OCI-LY7 (cell line): ENCODE measurements around the gene SERINC5. TPM values are rescaled to one million over a fixed set of nuclear protein-coding genes. Genes with fewer than 3 reads are reported as not detected.

ENCODE experiments used
- BruUV-seq: library from RNA; stranded (reverse); fragments of 400-500 nt; replicated peaks from 2 replicates; lab custom pipeline; 2021; lab: Mats Ljungman, UMichigan
- CTCF ChIA-PET: fragments of 300-600 bp; sonication (Branson Sonifier 250); formaldehyde crosslinking; loops from one replicate; lab custom pipeline; 2022; ENCODE audit warnings: antibody characterized with exemption; ENCODE audit not compliant: unreplicated experiment; lab: Charles Lee
- POLR2A ChIA-PET: fragments of 300-600 bp; sonication (Branson Sonifier 250); formaldehyde crosslinking; loops from one replicate; lab custom pipeline; 2022; ENCODE audit warnings: antibody characterized with exemption; lab: Charles Lee
- DNase-seq: peaks from one replicate; pipeline ENCODE4 v3.0.0-alpha.2; 2015; ENCODE audit warnings: low spot score
- H2AFZ ChIP-seq: fragments of 200-600 bp; sonication (generic), shearing (Covaris generic); 2 replicates; pipeline ENCODE4 v1.6.1; 2014; ENCODE audit warnings: mild to moderate bottlenecking, antibody characterized with exemption, low read length, moderate library complexity
- H3K27ac ChIP-seq: fragments of 200-600 bp; sonication (generic); 2 replicates; pipeline ENCODE4 v1.5.1; 2014; ENCODE audit warnings: mixed run types, low read depth, mild to moderate bottlenecking, moderate library complexity, low read length, inconsistent platforms; ENCODE audit not compliant: poor library complexity, severe bottlenecking
- H3K36me3 ChIP-seq: fragments of 200-600 bp; sonication (generic); 2 replicates; pipeline ENCODE4 v1.6.1; 2014; ENCODE audit warnings: mild to moderate bottlenecking, antibody characterized with exemption, low read length, moderate library complexity, mixed read lengths; ENCODE audit not compliant: insufficient read depth
- H3K4me1 ChIP-seq: fragments of 200-600 bp; sonication (generic); 2 replicates; pipeline ENCODE4 v1.5.1; 2014; ENCODE audit warnings: mild to moderate bottlenecking, low read length; ENCODE audit not compliant: insufficient read depth, poor library complexity, severe bottlenecking
- H3K4me2 ChIP-seq: fragments of 200-600 bp; sonication (generic); 2 replicates; pipeline ENCODE4 v1.6.1; 2014; ENCODE audit warnings: mild to moderate bottlenecking, low read length
- H3K4me3 ChIP-seq: fragments of 200-600 bp; sonication (generic); 2 replicates; pipeline ENCODE4 v1.5.1; 2014; ENCODE audit warnings: mild to moderate bottlenecking, low read depth, low read length; ENCODE audit not compliant: poor library complexity, severe bottlenecking
- H3K79me2 ChIP-seq: fragments of 200-600 bp; sonication (generic); 2 replicates; pipeline ENCODE4 v1.6.1; 2016; ENCODE audit warnings: low read depth, mild to moderate bottlenecking, low read length, moderate library complexity, mixed read lengths; ENCODE audit not compliant: insufficient read depth
- H3K9me2 ChIP-seq: fragments of 200-600 bp; sonication (generic); 2 replicates; pipeline ENCODE4 v1.6.1; 2016; ENCODE audit warnings: mild to moderate bottlenecking, low read length, mixed read lengths; ENCODE audit not compliant: insufficient read depth
- H3K9me3 ChIP-seq: fragments of 200-600 bp; sonication (generic); 2 replicates; pipeline ENCODE4 v1.6.1; 2014; ENCODE audit warnings: mild to moderate bottlenecking, mixed run types, low read length, mixed read lengths
- H4K20me1 ChIP-seq: fragments of 200-600 bp; sonication (generic); 2 replicates; pipeline ENCODE4 v1.6.1; 2014; ENCODE audit warnings: mild to moderate bottlenecking, antibody characterized with exemption, low read length, moderate library complexity, mixed read lengths; ENCODE audit not compliant: insufficient read depth
- EZH2phosphoT487 ChIP-seq: fragments of 200-600 bp; sonication (generic); IDR thresholded peaks from 2 replicates; pipeline ENCODE4 v1.6.1; 2018; ENCODE audit warnings: low read depth, borderline replicate concordance, mild to moderate bottlenecking, mixed run types, antibody characterized with exemption, low read length, moderate library complexity, mixed read lengths
- intact Hi-C: fragments of 100-400 bp; cut with micrococcal nuclease; formaldehyde crosslinking; loops from one replicate; pipeline ENCODE4 v1.10.0; 2022; ENCODE audit not compliant: unreplicated experiment
- total RNA-seq, 2 experiments: library from RNA; depleted of rRNA in 1 of 2; stranded (reverse); fragments of >200 nt in 1 of 2; shearing (Covaris generic) in 1 of 2; gene quantifications; 2 replicates each; pipeline ENCODE4 v1.2.3, GENCODE V29; 2014 to 2022
- TF ChIP-seq, protein P1 (sequence below): fragments of 200-600 bp; sonication (generic); conservative IDR thresholded peaks from 2 replicates; pipeline ENCODE4 v1.5.1; 2014; ENCODE audit warnings: mild to moderate bottlenecking, antibody characterized with exemption, low read length, moderate library complexity, mixed read lengths

SERINC5 gene
- total RNA-seq, 2 experiments from 2014 or later, result 31.2 to 87.9 TPM

DNA sequence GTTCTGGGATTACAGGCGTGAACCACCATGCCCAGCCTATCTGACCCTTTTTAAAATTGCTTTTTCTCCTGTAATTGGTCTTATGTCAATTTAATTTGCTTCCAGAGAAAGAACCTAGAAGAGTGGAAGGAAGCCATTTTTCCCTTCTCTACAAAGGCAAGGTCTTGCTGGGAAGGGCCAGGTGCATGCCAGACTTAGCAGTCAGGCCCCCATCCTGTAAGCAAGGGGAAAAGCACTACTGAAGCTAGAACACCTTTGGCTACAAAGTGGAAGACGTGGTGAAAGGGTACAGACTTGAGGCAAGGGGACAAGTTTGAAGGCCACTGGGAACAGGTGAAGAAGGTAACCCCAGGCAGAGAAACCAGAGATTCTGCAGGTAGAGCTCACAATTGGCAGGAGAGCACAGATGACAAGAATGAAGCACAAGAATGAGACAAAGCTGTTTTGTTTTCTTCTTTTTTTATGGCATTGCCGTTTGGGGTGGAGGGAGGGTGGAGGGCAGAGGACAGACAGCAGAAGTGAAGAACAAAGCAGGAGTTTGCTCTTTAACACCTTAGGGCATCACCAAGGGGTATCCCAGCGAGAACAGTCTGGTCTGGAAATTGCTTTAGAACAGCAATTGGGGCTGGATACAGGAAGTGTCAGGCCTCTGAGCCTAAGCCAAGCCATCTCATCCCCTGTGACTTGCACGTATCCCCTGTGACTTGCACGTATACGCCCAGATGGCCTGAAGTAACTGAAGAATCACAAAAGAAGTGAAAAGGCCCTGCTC is 72.9 kb downstream of the SERINC5 start:
- peak; percentile 76 for DNase-seq
- Histone ChIP-seq H3K4me2 (peak overlapping the region; percentile 76), H3K27ac (peak overlapping the region; percentile 98), H3K4me1 (peaks cover 91% of the 10 kb centered on the region), H3K9me3 (no peaks in the 10 kb centered on the region), H4K20me1 (no peaks in the 10 kb centered on the region), H2AFZ (no peak overlapping the region; the same call in 1 of the 2 replicates), H3K9me2 (no peaks in the 10 kb centered on the region), H3K4me3 (peak overlapping the region; percentile 36), H3K79me2 (peaks cover 65% of the 10 kb centered on the region), H3K36me3 (peaks cover 14% of the 10 kb centered on the region; the same call in 1 of the 2 replicates)
- BruUV-seq, result no TSS peak
- TF ChIP-seq, protein P1, sequence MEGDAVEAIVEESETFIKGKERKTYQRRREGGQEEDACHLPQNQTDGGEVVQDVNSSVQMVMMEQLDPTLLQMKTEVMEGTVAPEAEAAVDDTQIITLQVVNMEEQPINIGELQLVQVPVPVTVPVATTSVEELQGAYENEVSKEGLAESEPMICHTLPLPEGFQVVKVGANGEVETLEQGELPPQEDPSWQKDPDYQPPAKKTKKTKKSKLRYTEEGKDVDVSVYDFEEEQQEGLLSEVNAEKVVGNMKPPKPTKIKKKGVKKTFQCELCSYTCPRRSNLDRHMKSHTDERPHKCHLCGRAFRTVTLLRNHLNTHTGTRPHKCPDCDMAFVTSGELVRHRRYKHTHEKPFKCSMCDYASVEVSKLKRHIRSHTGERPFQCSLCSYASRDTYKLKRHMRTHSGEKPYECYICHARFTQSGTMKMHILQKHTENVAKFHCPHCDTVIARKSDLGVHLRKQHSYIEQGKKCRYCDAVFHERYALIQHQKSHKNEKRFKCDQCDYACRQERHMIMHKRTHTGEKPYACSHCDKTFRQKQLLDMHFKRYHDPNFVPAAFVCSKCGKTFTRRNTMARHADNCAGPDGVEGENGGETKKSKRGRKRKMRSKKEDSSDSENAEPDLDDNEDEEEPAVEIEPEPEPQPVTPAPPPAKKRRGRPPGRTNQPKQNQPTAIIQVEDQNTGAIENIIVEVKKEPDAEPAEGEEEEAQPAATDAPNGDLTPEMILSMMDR, result no peak
- TF ChIP-seq EZH2phosphoT487, result no peak
- CTCF ChIA-PET, result interaction anchor here (1.5 kb wide), 1 partner anchor 10 kb away, joined by 4 read pairs; no protein-coding TSS in a partner anchor
- intact Hi-C loops, result loop anchor here (5.0 to 10.0 kb wide), 4 partner anchors 201 to 1458 kb away; partner anchors contain the start of genes DHFR and MSH3
- POLR2A ChIA-PET, result interaction anchor here (0.9 to 7.2 kb wide), 12 partner anchors 11 to 77 kb away, joined by 3 to 91 read pairs (median 4); partner anchors contain the start of gene SERINC5

GRCh38 chr5:80181618-80182211 is 74.1 kb downstream of the SERINC5 start:
- peak; percentile 95 for DNase-seq
- Histone ChIP-seq H3K27ac (peak overlapping the region; percentile 98), H3K4me2 (peak overlapping the region; percentile 76), H3K4me3 (peak overlapping the region; percentile 42), H3K79me2 (peaks cover 52% of the 10 kb centered on the region), H4K20me1 (no peaks in the 10 kb centered on the region), H2AFZ (no peak overlapping the region; the same call in 1 of the 2 replicates), H3K9me3 (no peaks in the 10 kb centered on the region), H3K9me2 (no peaks in the 10 kb centered on the region), H3K36me3 (peaks cover 25% of the 10 kb centered on the region), H3K4me1 (peaks cover 88% of the 10 kb centered on the region)
- TF ChIP-seq, protein P1, result no peak
- no peak for TF ChIP-seq EZH2phosphoT487
- ChIA-PET POLR2A (interaction anchor here (0.6 to 7.2 kb wide), 16 partner anchors 8 to 569 kb away, joined by 3 to 91 read pairs (median 4); partner anchors contain the start of gene SERINC5), CTCF (no interaction called here)
- intact Hi-C loops, result loop anchor here (1.0 to 10.0 kb wide), 5 partner anchors 11 to 1457 kb away; partner anchors contain the start of genes DHFR and MSH3
- no TSS peak for BruUV-seq
